Measurements from ENCODE around the gene GALK1. TPM values are rescaled to one million over a fixed set of nuclear protein-coding genes. Genes with fewer than 3 reads are reported as not detected.

GALK1 gene
- total RNA-seq: 63.7 and 76.4 TPM in 2 replicates
- 139 and 161 TPM in 2 replicates for polyA plus RNA-seq

DNA sequence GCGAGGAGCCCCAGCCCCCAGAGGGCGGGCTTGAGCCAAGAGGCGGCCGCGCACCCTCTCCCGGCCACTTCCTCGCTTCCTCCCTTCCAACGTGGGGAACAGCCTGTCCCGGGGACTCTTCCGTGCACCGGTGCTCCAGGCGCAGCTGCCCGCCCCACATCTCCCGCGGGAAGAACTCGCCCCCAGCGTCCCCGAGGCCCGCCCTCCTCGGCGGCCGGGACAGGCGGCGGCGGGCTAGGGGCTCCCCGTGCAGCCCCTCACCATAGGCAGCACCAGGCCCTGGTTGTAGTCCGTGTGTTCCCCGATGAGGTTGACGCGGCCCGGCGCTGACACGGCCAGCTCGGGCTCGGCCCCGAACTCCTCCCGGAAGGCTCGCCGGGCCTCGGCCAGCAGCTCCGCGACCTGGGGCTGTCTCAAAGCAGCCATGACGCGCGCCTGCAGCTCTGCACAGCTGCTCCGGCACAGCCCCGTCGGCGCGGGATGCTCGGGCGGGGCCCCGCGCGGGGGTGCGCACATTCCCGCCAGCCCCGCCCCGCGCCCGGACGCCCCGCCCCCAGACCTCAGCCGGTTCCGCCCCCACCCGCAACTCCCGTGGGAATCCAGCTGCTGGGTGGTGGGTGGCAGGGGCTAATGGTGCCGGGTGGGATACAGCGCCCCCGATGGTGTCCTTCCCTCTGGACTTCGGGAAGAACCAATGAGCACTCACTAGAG lies at the start of gene GALK1:
Gene GALK1, minus strand, starts transcription at position 482 of the 711 bp plus-strand sequence. Its CDS starts 56 bp downstream, at position 426.
- WGBS (ENCODE audit: low lambda C conversion rate, missing lambda C conversion rate): under 1% methylated on average over 60 of the region's 71 CpGs
- Histone ChIP-seq H3K79me2 (peaks cover 5% of the 10 kb centered on the region), H3K36me3 (replicated peaks; ENCODE audit: insufficient read depth, low read depth) (no peaks in the 10 kb centered on the region), H3K4me2 (peak within 1 kb of the TSS; percentile 93), H2AFZ (peak within 1 kb of the TSS; percentile 80), H4K20me1 (ENCODE audit: insufficient read depth, poor library complexity, severe bottlenecking) (no peaks in the 10 kb centered on the region), H3K27ac (peak within 1 kb of the TSS; percentile 82), H3K4me1 (ENCODE audit: insufficient read depth) (peaks cover 10% of the 10 kb centered on the region), H3K9me3 (ENCODE audit: low read depth) (no peaks in the 10 kb centered on the region), H3K4me3 (peak within 1 kb of the TSS; percentile 69), H3K9me2 (replicated peaks; ENCODE audit: insufficient read depth) (no peaks in the 10 kb centered on the region), H3K27me3 (no peaks in the 10 kb centered on the region)
- peak; percentile 89 for DNase-seq (ENCODE audit: low spot score)
- TF ChIP-seq CTCF (IDR thresholded peaks at IDR 0.05; ENCODE audit: poor library complexity): peak; percentile 58
- no peak for TF ChIP-seq EZH2 (IDR thresholded peaks at IDR 0.05; ENCODE audit: borderline replicate concordance)

- no peaks in the 10 kb centered on the region for H3K9me3 ChIP-seq (ENCODE audit: low read depth)
- 89% methylated on average over 6 of the region's 6 CpGs for WGBS (ENCODE audit: low lambda C conversion rate, missing lambda C conversion rate)
- H3K4me3 ChIP-seq: no peak overlapping the region
- DNase-seq (ENCODE audit: low spot score): no peak
- no peaks in the 10 kb centered on the region for H3K27me3 ChIP-seq
- H2AFZ ChIP-seq: no peak overlapping the region
- H3K9me2 ChIP-seq (replicated peaks; ENCODE audit: insufficient read depth): no peaks in the 10 kb centered on the region
- no peaks in the 10 kb centered on the region for H3K4me1 ChIP-seq (ENCODE audit: insufficient read depth)
- H3K4me2 ChIP-seq: no peak overlapping the region
- no peaks in the 10 kb centered on the region for H3K36me3 ChIP-seq (replicated peaks; ENCODE audit: insufficient read depth, low read depth)
- TF ChIP-seq CTCF (IDR thresholded peaks at IDR 0.05; ENCODE audit: poor library complexity) (no peak), EZH2 (IDR thresholded peaks at IDR 0.05; ENCODE audit: borderline replicate concordance) (no peak), EZH2phosphoT487 (IDR thresholded peaks at IDR 0.05; ENCODE audit: low read depth, severe bottlenecking, unreplicated experiment) (no peak)
- H3K27ac ChIP-seq: no peak overlapping the region
- H4K20me1 ChIP-seq (ENCODE audit: insufficient read depth, poor library complexity, severe bottlenecking): no peaks in the 10 kb centered on the region
- H3K79me2 ChIP-seq: no peaks in the 10 kb centered on the region
These were observed 49.0 kb upstream of the GALK1 start for GRCh38 chr17:75814021-75814395.

- Histone ChIP-seq H3K9me2 (replicated peaks; ENCODE audit: insufficient read depth) (no peaks in the 10 kb centered on the region), H3K36me3 (replicated peaks; ENCODE audit: insufficient read depth, low read depth) (no peaks in the 10 kb centered on the region), H3K4me2 (no peak overlapping the region), H2AFZ (no peak overlapping the region), H3K27ac (no peak overlapping the region), H3K79me2 (no peaks in the 10 kb centered on the region), H3K4me3 (no peak overlapping the region), H3K9me3 (ENCODE audit: low read depth) (no peaks in the 10 kb centered on the region), H4K20me1 (ENCODE audit: insufficient read depth, poor library complexity, severe bottlenecking) (no peaks in the 10 kb centered on the region), H3K4me1 (ENCODE audit: insufficient read depth) (no peaks in the 10 kb centered on the region), H3K27me3 (no peaks in the 10 kb centered on the region)
- DNase-seq (ENCODE audit: low spot score): peak; percentile 4
- 95% methylated on average over 24 of the region's 24 CpGs for WGBS (ENCODE audit: low lambda C conversion rate, missing lambda C conversion rate)
- TF ChIP-seq EZH2phosphoT487 (IDR thresholded peaks at IDR 0.05; ENCODE audit: low read depth, severe bottlenecking, unreplicated experiment) (no peak), CTCF (IDR thresholded peaks at IDR 0.05; ENCODE audit: poor library complexity) (no peak), EZH2 (IDR thresholded peaks at IDR 0.05; ENCODE audit: borderline replicate concordance) (no peak)
These were observed 48.4 kb upstream of the GALK1 start for GRCh38 chr17:75813081-75814020.
